Endometrial microvascular endothelial cells (primary cell): ENCODE data around the gene EIF2A. TPM values are rescaled to one million over a fixed set of nuclear protein-coding genes. Genes with fewer than 3 reads are reported as not detected.

ENCODE experiments used
- in situ Hi-C: cut with HindIII; loops from 2 replicates; pipeline ENCODE4 v1.10.0; 2017; ENCODE audit warnings: low sequenced_read_pairs, low pct_unique_long_range_greater_than_20kb; ENCODE audit errors: inconsistent ontology term
- total RNA-seq: library from RNA; depleted of rRNA; stranded (reverse); fragments of >200 nt; gene quantifications from one replicate; pipeline ENCODE4 v1.2.3, GENCODE V29; 2015; ENCODE audit errors: inconsistent ontology term

EIF2A gene
- total RNA-seq, 1 donor from 2014 or later, result 99.7 TPM

DNA sequence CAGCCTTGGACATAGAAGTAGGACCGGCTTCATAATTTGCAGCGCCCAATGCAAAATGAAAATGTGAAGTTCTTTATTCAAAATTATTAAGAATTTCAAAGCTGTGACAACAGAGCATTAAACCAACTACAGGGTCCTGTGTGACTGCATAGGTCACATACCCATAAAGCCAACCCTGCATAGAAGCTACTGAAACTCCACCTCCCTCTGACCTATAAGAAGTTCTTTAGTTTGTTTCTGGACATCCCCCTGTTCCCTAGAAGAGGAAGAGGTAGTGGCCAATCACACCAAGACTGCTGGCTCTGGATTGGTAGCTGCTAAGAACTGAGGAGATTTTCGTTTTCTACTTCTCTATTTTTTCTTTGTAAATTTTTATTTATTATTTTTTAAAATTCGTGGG, 47.6 kb downstream of the EIF2A start:
- in situ Hi-C loops, result no loop called here

DNA sequence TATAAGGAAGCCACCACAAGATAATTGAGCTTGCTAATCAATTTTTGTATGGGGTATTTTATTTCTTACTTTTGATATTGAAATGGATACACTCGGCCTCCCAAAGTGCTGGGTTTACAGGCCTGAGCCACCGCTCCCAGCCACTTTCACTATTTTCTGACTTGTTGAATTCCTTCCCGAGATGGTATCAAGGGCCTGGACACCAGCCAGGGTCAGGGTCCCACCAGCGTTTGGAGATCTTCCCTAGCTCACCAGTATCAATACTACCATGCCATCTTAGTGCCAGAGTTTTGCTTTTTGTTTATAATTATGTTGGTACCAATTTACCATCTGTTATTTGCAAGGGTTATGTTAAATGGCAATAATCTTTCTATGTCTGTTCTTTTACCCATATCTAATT, 51.1 kb downstream of the EIF2A start:
- in situ Hi-C loops, result no loop called here

DNA sequence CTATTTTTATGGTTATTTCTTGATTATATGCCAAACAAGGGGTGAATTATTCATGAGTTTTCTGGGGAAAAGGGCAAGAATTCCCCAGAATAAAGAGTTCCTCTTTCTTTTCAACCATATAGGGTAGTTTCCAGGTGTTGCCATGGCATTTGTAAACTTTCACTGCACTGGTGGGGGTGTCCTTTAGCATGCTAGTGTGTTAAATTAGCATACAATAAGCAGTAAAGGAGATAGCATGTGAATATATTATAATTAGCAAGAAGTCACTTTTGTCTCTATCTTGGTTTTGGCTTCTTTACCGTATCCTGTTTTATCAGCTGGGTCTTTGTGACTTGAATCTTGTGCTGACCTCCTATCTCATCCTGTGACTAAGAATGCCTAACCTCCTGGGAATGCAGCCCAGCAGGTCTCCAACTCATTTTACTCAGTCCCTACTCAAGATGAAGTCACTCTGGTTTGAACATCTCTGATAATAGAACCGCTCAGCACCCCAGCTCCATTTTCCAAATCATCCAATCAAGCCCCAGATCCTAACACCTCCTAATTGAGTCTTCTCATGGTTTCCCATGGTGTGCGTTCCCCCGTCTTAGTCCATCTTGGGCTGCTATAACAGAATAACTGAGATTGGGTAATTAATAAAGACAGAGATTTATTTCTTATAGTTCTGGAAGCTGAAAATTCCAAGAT, 53.2 kb downstream of the EIF2A start:
- in situ Hi-C loops, result loop anchor here (10.0 kb wide), 1 partner anchor 165 kb away; the partner anchor contains the start of gene SIAH2

DNA sequence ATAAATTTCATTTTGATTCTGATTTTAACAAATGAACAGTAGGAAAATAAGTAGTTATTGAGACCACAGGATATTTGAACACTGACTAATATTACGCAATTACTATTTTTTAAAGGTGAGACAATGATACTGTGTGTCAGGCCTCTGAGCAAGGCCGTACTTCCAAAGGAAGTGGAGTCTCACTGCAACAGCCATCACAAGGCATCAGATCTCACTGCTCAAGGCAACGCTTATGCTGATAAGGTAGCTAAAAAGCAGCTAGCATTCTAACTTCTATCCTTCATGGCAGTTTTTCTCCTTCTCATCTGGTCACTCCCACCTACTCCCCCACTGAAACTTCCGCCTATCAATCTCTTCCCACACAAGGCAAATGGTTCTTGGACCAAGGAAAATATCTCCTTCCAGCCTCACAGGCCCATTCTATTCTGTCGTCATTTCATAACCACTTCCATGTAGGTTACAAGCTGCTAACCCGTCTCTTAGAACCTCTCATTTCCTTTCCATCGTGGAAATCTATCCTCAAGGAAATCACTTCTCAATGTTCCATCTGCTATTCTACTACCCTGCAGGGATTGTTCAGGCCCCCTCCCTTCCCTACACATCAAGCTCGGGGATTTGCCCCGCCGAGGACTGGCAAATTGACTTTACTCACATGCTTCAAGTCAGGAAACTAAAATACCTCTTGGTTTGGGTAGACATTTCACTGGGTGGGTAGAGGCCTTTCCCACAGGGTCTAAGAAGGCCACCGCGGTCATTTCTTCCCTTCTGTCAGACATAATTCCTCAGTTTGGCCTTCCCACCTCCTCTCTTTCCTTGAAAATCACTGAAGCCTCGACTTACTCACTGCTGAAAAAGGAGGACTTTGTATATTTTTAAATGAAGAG, 54.3 kb downstream of the EIF2A start:
- in situ Hi-C loops, result loop anchor here (10.0 kb wide), 1 partner anchor 164 kb away; the partner anchor contains the start of gene SIAH2

DNA sequence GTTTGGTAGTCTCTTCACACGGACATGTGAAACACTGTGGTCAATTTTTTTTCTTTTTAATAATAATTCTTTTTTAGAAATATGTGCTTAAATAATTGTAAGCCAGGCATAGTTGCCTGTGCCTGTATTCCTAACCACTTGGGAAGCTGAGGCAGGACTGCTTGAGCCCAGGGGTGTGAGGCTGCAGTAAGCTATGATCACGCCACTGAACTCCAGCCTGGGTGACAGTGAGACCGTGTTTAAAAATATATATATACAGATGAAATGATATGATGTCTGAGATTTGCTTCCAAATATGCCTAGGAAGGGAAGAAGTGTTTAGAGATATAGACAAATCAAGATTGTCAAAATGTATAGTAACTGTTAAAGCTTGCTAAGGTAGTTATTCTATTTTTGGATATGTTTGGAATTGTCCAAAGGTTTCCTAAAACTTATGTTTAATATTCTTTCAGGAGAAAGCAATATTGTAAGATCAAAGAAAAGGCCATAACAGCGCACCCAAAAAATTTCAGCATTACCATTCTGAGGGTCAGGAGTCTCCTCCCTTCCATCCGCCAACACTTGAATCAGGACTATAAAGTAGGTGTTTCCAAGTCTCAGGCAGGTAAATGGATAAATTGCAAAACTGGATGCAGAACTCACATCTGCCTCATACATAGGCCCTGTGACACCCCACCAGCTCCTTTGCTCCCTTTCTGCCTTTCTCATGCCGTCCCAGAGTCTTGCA, 56.0 kb downstream of the EIF2A start:
- in situ Hi-C loops, result loop anchor here (10.0 kb wide), 1 partner anchor 162 kb away; the partner anchor contains the start of gene SIAH2

DNA sequence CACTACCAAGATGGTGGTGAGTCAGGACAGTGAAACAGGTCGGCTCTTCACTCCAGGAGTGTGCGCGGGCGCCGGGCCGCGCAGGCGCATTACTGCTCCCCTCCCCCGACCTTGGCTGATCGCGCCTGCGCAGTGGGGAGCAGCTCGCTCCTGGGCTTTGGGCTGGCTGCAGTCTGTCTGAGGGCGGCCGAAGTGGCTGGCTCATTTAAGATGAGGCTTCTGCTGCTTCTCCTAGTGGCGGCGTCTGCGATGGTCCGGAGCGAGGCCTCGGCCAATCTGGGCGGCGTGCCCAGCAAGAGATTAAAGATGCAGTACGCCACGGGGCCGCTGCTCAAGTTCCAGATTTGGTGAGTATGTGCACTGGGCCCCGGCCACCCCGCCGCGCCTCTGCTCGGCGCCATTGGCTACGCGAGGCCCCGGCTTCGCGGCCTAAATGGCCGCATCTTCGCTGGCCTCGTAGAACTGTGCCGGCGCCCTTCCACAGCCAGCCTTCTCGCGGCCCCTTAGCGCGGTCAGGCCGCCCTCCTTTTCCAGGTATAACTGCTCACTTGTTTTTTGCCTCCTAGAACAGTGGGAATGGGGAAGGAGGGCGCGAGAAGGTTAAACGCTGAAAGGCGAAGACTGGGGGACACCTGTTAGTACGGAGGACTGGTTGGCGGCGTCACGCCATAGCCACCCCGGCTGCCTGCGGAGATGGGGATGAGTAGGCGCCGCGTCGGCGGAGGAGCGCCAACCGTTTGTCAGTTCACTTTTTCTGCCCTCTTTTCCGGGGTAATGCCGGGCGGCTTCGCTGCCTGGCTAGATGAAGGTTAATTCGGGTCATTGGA, 56.8 kb downstream of the EIF2A start, which contains the start of gene SELENOT:
SELENOT (plus strand) TSS at position 169 of the 827 bp plus-strand sequence; CDS start at position 211, 42 bp downstream.
- in situ Hi-C loops, result loop anchor here (10.0 kb wide), 1 partner anchor 161 kb away; the partner anchor contains the start of gene SIAH2

DNA sequence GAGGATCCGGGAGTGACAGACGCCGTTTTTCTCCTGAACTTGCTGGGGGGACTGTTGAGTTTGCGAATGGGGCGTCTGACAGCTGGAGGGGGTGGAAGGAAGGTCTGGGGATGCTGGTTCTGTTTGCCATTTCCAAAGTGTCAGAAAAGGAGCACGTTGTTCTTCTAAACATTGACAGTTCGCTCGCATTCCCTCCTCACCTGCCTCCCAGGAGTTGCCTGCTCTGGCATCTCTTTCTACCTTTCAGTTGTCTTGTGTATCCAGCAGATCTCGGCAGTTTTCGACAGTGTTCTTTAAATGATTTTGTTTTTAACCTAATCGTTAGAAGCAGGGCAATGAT, 57.4 kb downstream of the EIF2A start:
- in situ Hi-C loops, result loop anchor here (10.0 kb wide), 1 partner anchor 161 kb away; the partner anchor contains the start of gene SIAH2

DNA sequence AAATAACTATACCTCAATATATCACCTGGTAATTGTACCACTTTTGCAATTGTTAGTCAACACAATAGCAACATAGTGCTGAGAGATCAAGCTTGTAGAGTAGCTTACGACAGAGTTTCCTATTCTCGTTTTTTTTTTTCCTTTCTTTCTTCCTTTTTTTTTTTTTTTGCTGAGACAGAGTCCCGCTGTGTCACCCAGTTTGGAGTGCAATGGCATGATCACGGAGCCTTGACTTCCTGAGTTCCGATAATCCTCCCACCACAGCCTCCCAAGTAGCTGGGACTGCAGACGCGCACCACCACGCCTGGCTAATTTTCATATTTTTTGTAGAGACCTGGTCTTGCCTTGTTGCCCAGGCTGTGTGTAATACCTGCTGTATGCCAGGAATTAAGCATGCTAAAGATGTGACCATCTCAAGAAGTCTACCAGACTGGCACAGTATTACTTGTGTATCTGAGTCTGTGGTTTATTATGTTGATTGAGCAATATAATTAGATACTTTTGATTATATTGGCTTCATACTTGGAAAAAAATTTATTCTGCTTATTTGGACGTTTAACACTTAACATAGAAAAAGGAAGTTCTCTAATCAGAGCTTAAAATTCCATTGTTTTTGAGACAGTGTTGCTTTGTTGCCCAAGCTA, 59.5 kb downstream of the EIF2A start:
- in situ Hi-C loops, result loop anchor here (10.0 kb wide), 1 partner anchor 159 kb away; the partner anchor contains the start of gene SIAH2

DNA sequence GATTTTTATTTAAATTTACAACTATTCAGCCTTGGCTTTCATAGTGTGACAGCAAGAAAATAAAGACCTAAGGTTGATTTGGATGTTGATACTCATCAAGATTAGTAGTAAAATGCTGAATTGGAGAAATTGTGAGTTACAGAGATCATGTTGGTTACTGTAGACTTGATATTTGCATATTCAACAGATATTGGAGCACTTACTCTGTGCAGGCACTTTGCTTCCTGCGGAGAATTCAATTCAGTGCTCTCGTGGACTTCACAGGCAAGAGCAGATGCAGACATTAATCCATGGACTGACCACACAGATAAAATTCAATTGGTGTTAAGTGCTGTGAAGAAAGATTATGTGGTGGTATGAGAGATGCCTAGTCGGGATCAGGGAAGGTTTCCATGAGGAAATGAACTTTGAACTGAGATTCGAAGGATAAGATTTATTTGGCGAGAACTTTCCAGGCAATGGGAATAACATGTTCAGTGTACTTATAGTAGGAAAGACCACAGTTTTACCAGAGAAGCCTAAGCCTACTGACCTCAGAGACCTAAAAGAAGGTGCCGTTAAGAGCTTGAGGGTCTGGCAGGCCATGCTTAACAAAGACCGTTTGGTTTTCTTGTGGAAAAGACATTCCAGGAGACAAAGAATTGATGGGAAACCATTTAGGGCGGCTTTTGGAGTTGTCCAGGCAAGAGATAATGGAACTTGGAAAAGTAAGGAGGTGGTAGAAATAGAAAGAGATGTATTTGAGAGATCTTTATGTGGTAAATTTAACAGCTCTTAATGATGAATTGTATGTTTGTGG, 60.9 kb downstream of the EIF2A start:
- in situ Hi-C loops, result loop anchor here (10.0 kb wide), 1 partner anchor 157 kb away; the partner anchor contains the start of gene SIAH2

DNA sequence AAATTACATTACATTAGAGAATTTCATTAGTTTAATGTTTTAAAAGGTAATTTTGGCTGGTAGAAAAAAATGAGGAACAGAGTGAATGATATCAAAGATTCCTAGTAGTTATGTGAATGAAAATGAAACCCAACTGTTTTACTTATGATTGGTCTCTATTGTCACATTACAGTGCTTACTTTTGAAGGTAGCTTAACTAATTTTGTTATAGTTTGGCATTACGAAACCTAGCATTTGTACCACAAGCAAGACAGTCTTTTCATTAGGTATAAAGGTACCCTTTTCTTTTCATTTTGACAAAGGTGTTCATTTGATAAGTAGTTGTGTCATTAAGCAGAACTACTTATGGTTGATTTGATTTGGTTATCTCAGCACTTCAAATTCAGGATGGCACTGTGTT, 63.4 kb downstream of the EIF2A start:
- in situ Hi-C loops, result loop anchor here (10.0 kb wide), 1 partner anchor 155 kb away; the partner anchor contains the start of gene SIAH2

DNA sequence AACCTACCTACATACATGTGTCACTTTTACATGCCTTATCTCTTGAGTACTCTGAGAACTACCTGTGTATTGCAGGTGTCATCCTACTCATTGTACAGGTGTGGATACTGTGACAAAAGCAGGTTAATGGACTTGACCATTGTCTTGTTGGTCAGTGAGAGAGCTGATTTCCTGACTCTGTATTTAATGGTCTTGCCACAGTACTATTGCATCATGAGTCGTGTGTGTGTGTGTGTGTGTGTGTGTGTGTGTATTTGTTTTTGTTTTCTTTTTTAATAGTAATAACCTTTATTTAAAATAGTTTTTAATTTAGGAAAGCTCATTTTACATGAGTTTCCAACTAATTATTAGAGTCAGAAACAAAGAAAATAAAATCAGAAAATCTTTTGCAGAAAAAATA, 64.2 kb downstream of the EIF2A start:
- in situ Hi-C loops, result no loop called here

DNA sequence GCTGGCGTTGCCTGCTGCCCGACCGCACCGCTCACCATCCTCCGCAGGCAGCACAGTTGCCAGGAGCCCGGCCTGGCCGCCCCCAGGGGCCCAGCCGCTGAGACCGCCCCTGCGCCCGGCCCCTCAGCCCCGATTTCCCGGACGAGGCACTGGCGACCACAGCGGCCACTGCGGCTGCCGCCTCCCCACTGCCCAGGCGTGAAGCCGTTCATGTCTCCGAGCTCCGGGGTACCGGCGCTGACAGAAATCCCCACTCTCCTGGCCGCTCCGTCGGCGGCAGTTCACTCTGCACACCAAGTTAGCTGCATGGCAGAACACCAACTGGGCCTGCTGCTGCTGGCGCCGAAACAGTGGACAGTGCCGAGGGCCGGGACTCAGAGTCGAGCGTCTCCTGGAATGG, 65.1 kb downstream of the EIF2A start:
- in situ Hi-C loops, result no loop called here

DNA sequence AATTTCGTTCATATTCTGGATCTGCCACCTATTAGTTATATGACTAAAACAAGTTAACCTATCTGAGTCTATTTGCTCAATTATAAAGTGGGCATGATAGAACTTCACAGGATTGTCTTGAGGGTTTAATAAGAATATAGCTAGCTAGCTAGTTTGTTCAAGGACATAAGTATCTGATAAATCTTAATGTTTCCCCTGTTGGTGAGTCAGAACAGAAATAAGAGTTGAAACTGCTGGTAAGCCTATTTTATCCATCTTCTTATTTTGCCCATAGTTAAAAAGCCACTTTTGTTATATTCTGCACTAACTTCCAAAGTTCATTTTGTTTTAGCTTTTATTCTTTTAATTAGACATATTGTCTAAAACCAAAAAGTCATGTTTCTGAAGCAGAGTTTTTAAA, 65.9 kb downstream of the EIF2A start:
- in situ Hi-C loops, result no loop called here

DNA sequence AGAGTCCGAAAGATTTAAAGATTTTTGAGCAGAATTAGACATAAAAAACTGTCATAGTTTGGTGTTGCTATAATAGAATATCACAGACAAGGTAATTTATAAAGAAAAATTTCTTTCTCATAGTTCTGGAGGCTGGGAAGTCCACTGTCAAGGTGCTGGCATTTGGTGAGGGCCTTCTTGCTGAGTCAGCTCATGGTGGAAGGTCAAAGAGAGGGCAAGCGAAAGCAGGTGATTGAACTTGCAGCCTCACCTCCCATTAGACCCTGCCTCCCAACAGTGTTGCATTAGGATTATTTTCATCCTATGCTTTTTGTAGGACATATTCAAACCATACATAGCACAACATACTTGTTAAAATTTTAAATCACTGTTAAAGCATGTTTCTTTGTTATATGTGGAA, 66.4 kb downstream of the EIF2A start:
- in situ Hi-C loops, result no loop called here

DNA sequence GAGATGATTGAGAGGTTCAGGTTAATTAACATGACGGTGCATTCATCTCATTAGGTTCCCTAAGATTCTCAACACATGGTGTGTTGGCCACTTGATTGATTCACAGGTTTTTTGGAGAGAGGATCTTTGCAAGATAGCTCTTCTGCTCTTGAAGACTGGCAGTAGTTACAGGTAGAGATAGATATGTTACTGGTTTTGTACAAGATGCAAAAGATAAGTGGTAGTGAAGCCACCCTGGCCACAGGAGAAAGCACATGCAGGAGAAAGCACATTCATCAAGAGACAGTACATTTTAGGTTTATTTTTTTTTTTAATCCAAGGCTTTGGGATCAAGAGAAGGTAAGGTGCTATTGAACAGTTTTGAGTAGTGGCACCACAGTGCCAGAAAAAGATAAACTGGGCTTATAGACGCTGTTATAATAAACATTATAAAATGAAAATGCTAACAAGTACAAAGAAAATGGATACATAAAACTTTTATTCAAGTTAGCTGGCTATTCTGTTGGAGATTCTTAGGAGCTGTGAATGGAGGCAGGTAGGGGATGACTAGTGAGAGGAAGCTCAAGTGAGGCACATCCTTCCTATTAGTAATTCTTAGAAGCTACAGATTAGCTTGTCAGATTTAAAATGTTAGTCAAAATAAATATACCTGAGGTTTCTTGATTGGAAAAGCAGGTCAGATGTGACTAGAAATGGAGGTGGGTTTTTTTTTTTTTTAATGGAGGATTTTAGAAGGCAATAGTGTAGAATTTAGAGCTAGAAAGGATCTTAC, 67.3 kb downstream of the EIF2A start:
- in situ Hi-C loops, result no loop called here

DNA sequence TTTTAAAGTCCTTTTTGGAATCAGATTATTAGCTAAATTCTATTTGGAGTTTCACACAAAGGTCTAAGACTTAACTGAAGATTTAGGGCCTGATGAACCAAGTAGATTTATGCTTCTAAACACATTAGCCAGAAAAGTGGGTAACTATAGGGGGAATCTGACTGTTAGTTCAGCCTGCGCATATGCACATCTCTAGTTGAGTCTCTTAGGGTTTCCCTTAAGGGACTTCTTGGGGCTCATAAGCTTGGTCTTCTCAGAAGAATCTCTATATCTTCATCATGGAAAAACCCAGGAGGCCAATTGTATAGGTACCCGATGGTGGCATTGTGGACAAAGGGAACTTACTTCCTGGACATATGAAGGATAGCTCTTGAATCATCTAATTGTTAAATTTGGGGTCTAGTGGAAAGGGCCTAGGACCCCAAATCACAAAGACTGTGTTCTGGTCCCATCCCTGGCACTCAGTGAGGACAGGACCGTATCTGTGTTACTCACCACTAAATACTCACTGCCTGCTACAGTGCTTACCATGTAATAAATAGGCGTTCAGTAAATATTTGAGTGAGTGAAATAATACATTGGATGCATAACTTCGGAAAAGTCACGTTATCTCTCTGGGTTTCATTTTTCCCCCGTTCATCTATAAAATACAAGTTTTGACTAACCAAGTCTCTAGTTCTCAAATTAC, 73.6 kb downstream of the EIF2A start:
- in situ Hi-C loops, result no loop called here
